ENCODE measurements around the gene SNX18.
"Not testable (repeated sequence)": the region's sequence is repeated elsewhere in the genome, so short reads cannot be mapped to it uniquely, and the experiment has no call there.

GRCh38 chr5:54485659-54486058, 31.9 kb upstream of the SNX18 start:
- not testable (repeated sequence) for TF ChIP-seq CTCF (IDR thresholded peaks at IDR 0.05; ENCODE audit: low read depth, low read length, poor library complexity, severe bottlenecking); EZH2phosphoT487 (IDR thresholded peaks at IDR 0.05; ENCODE audit: borderline replicate concordance, low read length)

Measured in DOHH2 (cell line).